SK-N-SH (cell line): Measurements from ENCODE around the gene MED15. TPM values are rescaled to one million over a fixed set of nuclear protein-coding genes. Genes with fewer than 3 reads are reported as not detected.

ENCODE experiments used
- CTCF ChIA-PET: fragments of 300-600, 350-600 bp; formaldehyde crosslinking; extraction: SDS; loops from one replicate; lab custom pipeline; 2021; lab: Yijun Ruan, JAX
- POLR2A ChIA-PET: fragments of 350-600 bp; sonication (Branson Sonifier 250); formaldehyde crosslinking; extraction: SDS; loops from one replicate; lab custom pipeline; 2020; ENCODE audit warnings: antibody characterized with exemption, inconsistent platforms; lab: Yijun Ruan, JAX
- DNase-seq: peaks from one replicate; pipeline ENCODE4 v3.0.0; 2012
- H2AFZ ChIP-seq: fragments of 200-600 bp; sonication (generic); 2 replicates; pipeline ENCODE4 v1.8.1; 2016; ENCODE audit warnings: antibody characterized with exemption, mild to moderate bottlenecking, low read depth
- H3F3A ChIP-seq: fragments of 200-600 bp; sonication (generic); replicated peaks from 2 replicates; pipeline ENCODE3; 2016; ENCODE audit warnings: antibody characterized with exemption, mild to moderate bottlenecking; ENCODE audit not compliant: insufficient read depth
- H3K27ac ChIP-seq, 2 experiments: fragments of 200-500 bp in 1 of 2; fragments of 200-600 bp in 1 of 2; sonication (Bioruptor generic) in 1 of 2; sonication (generic), shearing (Covaris generic) in 1 of 2; 2 replicates each; pipeline versions ENCODE4 v1.5.1 to v1.6.1; 2014 to 2016; ENCODE audit warnings: low read depth in 2 of 2, inconsistent platforms in 1 of 2, low read length in 1 of 2, mild to moderate bottlenecking in 1 of 2, mixed read lengths in 1 of 2
- H3K27me3 ChIP-seq: fragments of 200-600 bp; sonication (generic), shearing (Covaris generic); 2 replicates; pipeline ENCODE4 v1.6.1; 2016; ENCODE audit warnings: mixed run types; ENCODE audit not compliant: insufficient read depth
- H3K36me3 ChIP-seq, 2 experiments: fragments of 200-500 bp in 1 of 2; fragments of 200-600 bp in 1 of 2; sonication (Bioruptor generic) in 1 of 2; sonication (generic) in 1 of 2; replicated peaks in 1 of 2; 2 replicates each; pipeline versions ENCODE3 to v1.5.1; 2014 to 2016; ENCODE audit warnings: low read length in 1 of 2, mild to moderate bottlenecking in 1 of 2; ENCODE audit not compliant: insufficient read depth in 2 of 2, control insufficient read depth in 1 of 2
- H3K4me1 ChIP-seq, 2 experiments: fragments of 200-500 bp in 1 of 2; fragments of 200-600 bp in 1 of 2; sonication (Bioruptor generic) in 1 of 2; sonication (generic), shearing (Covaris generic) in 1 of 2; 2 replicates each; pipeline versions ENCODE4 v1.5.1 to v1.6.1; 2014 to 2016; ENCODE audit warnings: low read depth in 1 of 2, low read length in 1 of 2, mixed run types in 1 of 2; ENCODE audit not compliant: insufficient read depth in 2 of 2, control insufficient read depth in 1 of 2
- H3K4me2 ChIP-seq: fragments of 200-600 bp; sonication (generic), shearing (Covaris generic); 2 replicates; pipeline ENCODE4 v1.6.1; 2017; ENCODE audit warnings: mixed run types
- H3K4me3 ChIP-seq, 2 experiments: fragments of 200-500 bp in 1 of 2; fragments of 200-600 bp in 1 of 2; sonication (Bioruptor generic) in 1 of 2; sonication (generic), shearing (Covaris generic) in 1 of 2; 2 replicates each; pipeline versions ENCODE4 v1.5.1 to v1.8.1; 2014 to 2016; ENCODE audit warnings: low read depth in 2 of 2, inconsistent platforms in 1 of 2, low read length in 1 of 2, mild to moderate bottlenecking in 1 of 2, mixed read lengths in 1 of 2, moderate library complexity in 1 of 2
- H3K79me2 ChIP-seq: fragments of 200-600 bp; sonication (generic); 2 replicates; pipeline ENCODE4 v1.8.1; 2017; ENCODE audit warnings: mild to moderate bottlenecking; ENCODE audit not compliant: insufficient read depth
- H3K9ac ChIP-seq: fragments of 200-600 bp; sonication (generic); 2 replicates; pipeline ENCODE4 v1.6.1; 2017; ENCODE audit warnings: mixed run types
- H3K9me2 ChIP-seq: fragments of 200-600 bp; sonication (generic); 2 replicates; pipeline ENCODE4 v1.6.1; 2017; ENCODE audit warnings: mixed run types
- H3K9me3 ChIP-seq: fragments of 200-600 bp; sonication (generic); 2 replicates; pipeline ENCODE4 v1.6.1; 2017; ENCODE audit warnings: mixed run types, mild to moderate bottlenecking, moderate library complexity
- H4K20me1 ChIP-seq: fragments of 200-600 bp; sonication (generic); 2 replicates; pipeline ENCODE4 v1.6.1; 2017; ENCODE audit warnings: mild to moderate bottlenecking, mixed run types; ENCODE audit not compliant: insufficient read depth
- CHD2 ChIP-seq: fragments of 150-350 bp; IDR thresholded peaks from 2 replicates; pipeline ENCODE4 v1.6.1; 2018; ENCODE audit warnings: low read length; ENCODE audit not compliant: partially characterized antibody
- ELF1 ChIP-seq: IDR thresholded peaks from 2 replicates; pipeline ENCODE4 v1.4.0; 2012
- EP300 ChIP-seq, 2 experiments: IDR thresholded peaks; 2 replicates each; pipeline versions ENCODE4 v1.4.0 to v1.6.1; 2012; ENCODE audit warnings: borderline replicate concordance in 1 of 2, low read depth in 1 of 2, low read length in 1 of 2
- EZH2phosphoT487 ChIP-seq: fragments of 200-600 bp; sonication (generic); IDR thresholded peaks from 2 replicates; pipeline ENCODE4 v1.6.1; 2017; ENCODE audit warnings: low read depth, mixed run types, mild to moderate bottlenecking, antibody characterized with exemption, moderate library complexity, borderline replicate concordance
- FOXJ3 ChIP-seq: sonication (generic); formaldehyde crosslinking; IDR thresholded peaks from 2 replicates; pipeline ENCODE4 v1.5.1; 2020; ENCODE audit warnings: mild to moderate bottlenecking, missing genetic modification reagents
- FOXM1 ChIP-seq: IDR thresholded peaks from 2 replicates; pipeline ENCODE4 v1.4.0; 2012; ENCODE audit warnings: low read depth, mild to moderate bottlenecking
- GABPA ChIP-seq: IDR thresholded peaks from 2 replicates; pipeline ENCODE4 v1.4.0; 2012; ENCODE audit warnings: low read depth, mild to moderate bottlenecking
- GATA2 ChIP-seq: sonication (generic); formaldehyde crosslinking; IDR thresholded peaks from 2 replicates; pipeline ENCODE4 v1.5.0; 2020; ENCODE audit warnings: mild to moderate bottlenecking, missing genetic modification reagents
- JUND ChIP-seq: IDR thresholded peaks from 2 replicates; pipeline ENCODE4 v1.4.0; 2012
- MEF2A ChIP-seq: IDR thresholded peaks from 2 replicates; pipeline ENCODE4 v1.4.0; 2012; ENCODE audit warnings: low read depth, borderline replicate concordance
- MXI1 ChIP-seq: IDR thresholded peaks from 2 replicates; pipeline ENCODE4 v1.6.1; 2012; ENCODE audit warnings: mild to moderate bottlenecking, low read depth, low read length, improper control_type of control experiment
- NFIC ChIP-seq: IDR thresholded peaks from 2 replicates; pipeline ENCODE4 v1.4.0; 2012; ENCODE audit warnings: borderline replicate concordance
- NRF1 ChIP-seq: IDR thresholded peaks from 2 replicates; pipeline ENCODE4 v1.6.1; 2012; ENCODE audit warnings: low read depth, mild to moderate bottlenecking, low read length
- POLR2AphosphoS5 ChIP-seq: IDR thresholded peaks from 2 replicates; pipeline ENCODE4 v1.6.1; 2012; ENCODE audit warnings: low read depth, low read length
- RCOR1 ChIP-seq: fragments of 150-350 bp; IDR thresholded peaks from 2 replicates; pipeline ENCODE4 v1.6.1; 2017; ENCODE audit warnings: antibody characterized with exemption, low read length
- RFX5 ChIP-seq: IDR thresholded peaks from 2 replicates; pipeline ENCODE4 v1.6.1; 2012; ENCODE audit warnings: mild to moderate bottlenecking, improper control_type of control experiment, low read length
- RXRA ChIP-seq: IDR thresholded peaks from 2 replicates; pipeline ENCODE4 v1.4.0; 2012; ENCODE audit warnings: low read depth, mild to moderate bottlenecking, borderline replicate concordance
- SIN3A ChIP-seq: IDR thresholded peaks from 2 replicates; pipeline ENCODE4 v1.6.1; 2012; ENCODE audit warnings: low read depth, mild to moderate bottlenecking, low read length, moderate library complexity, borderline replicate concordance
- SMC3 ChIP-seq: IDR thresholded peaks from 2 replicates; pipeline ENCODE4 v1.6.1; 2012; ENCODE audit warnings: low read depth, low read length, improper control_type of control experiment
- TAF1 ChIP-seq: IDR thresholded peaks from 2 replicates; pipeline ENCODE4 v1.6.1; 2012; ENCODE audit warnings: low read depth, mild to moderate bottlenecking, low read length, moderate library complexity, borderline replicate concordance
- WGBS: methylation state at CpG from one replicate; pipeline ENCODE4 v1.1.6; 2017; ENCODE audit warnings: low lambda C conversion rate; 5-methylcytosine and 5-hydroxymethylcytosine counted together
- polyA plus RNA-seq, 3 experiments: library from polyadenylated mRNA; depleted of rRNA; stranded (reverse); fragments of >200 nt; gene quantifications; 2 replicates each; pipeline ENCODE4 v1.2.3, GENCODE V29; 2012
- TF ChIP-seq, protein P1 (sequence below): fragments of 150-350 bp; IDR thresholded peaks from 2 replicates; pipeline ENCODE4 v1.6.1; 2016; ENCODE audit warnings: mild to moderate bottlenecking, low read depth, low read length
- TF ChIP-seq, protein P2 (sequence below): fragments of 200-600 bp; sonication (generic); IDR thresholded peaks from 2 replicates; pipeline ENCODE4 v1.6.1; 2017; ENCODE audit warnings: antibody characterized with exemption, mild to moderate bottlenecking, moderate library complexity
- TF ChIP-seq, protein P3 (sequence below): IDR thresholded peaks from 2 replicates; pipeline ENCODE4 v1.4.0; 2012; ENCODE audit warnings: low read depth, borderline replicate concordance
- TF ChIP-seq, protein P4 (sequence below): IDR thresholded peaks from 2 replicates; pipeline ENCODE4 v1.4.0; 2012; ENCODE audit warnings: low read depth
- TF ChIP-seq, protein P5 (sequence below): IDR thresholded peaks from 2 replicates; pipeline ENCODE4 v1.4.0; 2012; ENCODE audit warnings: low read depth, borderline replicate concordance
- TF ChIP-seq, protein P6 (sequence below): IDR thresholded peaks from 2 replicates; pipeline ENCODE4; 2012

The MED15 gene
- polyA plus RNA-seq, 1 of the 3 experiments (the other 2 are of a cell fraction) = 45.1 TPM

DNA sequence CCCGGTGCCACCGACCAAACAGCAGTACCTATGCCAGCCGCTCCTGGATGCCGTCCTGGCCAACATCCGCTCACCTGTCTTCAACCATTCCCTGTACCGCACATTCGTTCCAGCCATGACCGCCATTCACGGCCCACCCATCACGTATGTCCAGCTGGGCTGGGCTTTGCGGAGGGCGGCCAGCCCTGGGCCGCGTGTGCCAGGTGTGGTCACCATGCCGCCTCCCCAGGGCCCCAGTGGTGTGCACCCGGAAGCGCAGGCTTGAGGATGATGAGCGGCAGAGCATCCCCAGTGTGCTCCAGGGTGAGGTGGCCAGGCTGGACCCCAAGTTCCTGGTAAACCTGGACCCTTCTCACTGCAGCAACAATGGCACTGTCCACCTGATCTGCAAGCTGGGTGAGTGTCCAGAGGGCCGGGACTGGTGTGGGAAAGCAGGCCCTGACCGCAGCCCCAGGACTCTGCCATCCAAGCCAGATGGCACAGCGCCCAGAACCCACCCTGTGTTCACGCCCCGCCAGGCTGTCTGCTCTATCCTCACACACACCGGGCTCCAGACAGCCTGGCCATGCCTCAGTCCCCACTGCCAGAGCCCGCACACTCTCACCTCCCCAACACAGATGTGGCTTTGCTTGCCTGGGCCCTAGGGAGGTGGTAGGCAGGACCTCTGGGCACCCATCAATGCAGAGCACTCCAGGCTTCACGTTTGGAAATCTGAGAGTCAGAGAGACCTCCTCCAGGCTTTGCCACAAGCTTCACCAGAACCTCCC lies 77.6 kb downstream of the MED15 start:
- H3K4me2 ChIP-seq = no peak overlapping the region
- H3K4me1 ChIP-seq = peaks cover 0 to 63% of the 10 kb centered on the region in 2 experiments; a peak in 1 of 4 replicates
- ChIA-PET CTCF (interaction anchor here (0.8 to 16.6 kb wide), 2 partner anchors 17 to 19 kb away, joined by 3 to 180 read pairs; no protein-coding TSS in a partner anchor), POLR2A (no interaction called here)
- H3K27ac ChIP-seq = peak overlapping the region in 1 of 2 experiments; percentile 93; a peak in 2 of 4 replicates
- no peak overlapping the region for H3K4me3 ChIP-seq
- WGBS = 86% methylated on average over 20 of the region's 26 CpGs
- no peak overlapping the region for H3K9ac ChIP-seq
- peaks cover 27% of the 10 kb centered on the region for H4K20me1 ChIP-seq
- no peaks in the 10 kb centered on the region for H3K27me3 ChIP-seq
- peaks cover 4 to 69% of the 10 kb centered on the region in 2 experiments for H3K36me3 ChIP-seq
- H3K79me2 ChIP-seq = peaks cover 1% of the 10 kb centered on the region; the same call in 1 of the 2 replicates
- peak; percentile 88 for DNase-seq
- peaks cover 7% of the 10 kb centered on the region for H3F3A ChIP-seq
- H2AFZ ChIP-seq = no peak overlapping the region
- H3K9me2 ChIP-seq = no peaks in the 10 kb centered on the region
- no peaks in the 10 kb centered on the region for H3K9me3 ChIP-seq
- TF ChIP-seq NFIC (no peak), CHD2 (peak; percentile 43), JUND (no peak), SMC3 (peak; percentile 8; the same call in 1 of the 2 replicates), GABPA (no peak), MEF2A (no peak), GATA2 (no peak), TAF1 (no peak), EP300 (IDR thresholded peaks at IDR 0.05; ENCODE audit: borderline replicate concordance in 1 of 2, low read depth in 1 of 2, low read length in 1 of 2) (0 out of 4 replicates have a peak, but pooled peaks of 1 of the 2 experiments have one; percentile 37), POLR2AphosphoS5 (no peak), NRF1 (no peak), FOXM1 (no peak), MXI1 (peak; percentile 84; the same call in 1 of the 2 replicates), RFX5 (no peak), RCOR1 (no peak), FOXJ3 (CRISPR knock-in tag) (no peak), RXRA (no peak), ELF1 (no peak), EZH2phosphoT487 (no peak), SIN3A (no peak)
- TF ChIP-seq, protein P1, sequence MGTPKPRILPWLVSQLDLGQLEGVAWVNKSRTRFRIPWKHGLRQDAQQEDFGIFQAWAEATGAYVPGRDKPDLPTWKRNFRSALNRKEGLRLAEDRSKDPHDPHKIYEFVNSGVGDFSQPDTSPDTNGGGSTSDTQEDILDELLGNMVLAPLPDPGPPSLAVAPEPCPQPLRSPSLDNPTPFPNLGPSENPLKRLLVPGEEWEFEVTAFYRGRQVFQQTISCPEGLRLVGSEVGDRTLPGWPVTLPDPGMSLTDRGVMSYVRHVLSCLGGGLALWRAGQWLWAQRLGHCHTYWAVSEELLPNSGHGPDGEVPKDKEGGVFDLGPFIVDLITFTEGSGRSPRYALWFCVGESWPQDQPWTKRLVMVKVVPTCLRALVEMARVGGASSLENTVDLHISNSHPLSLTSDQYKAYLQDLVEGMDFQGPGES = no peak
- TF ChIP-seq, protein P2, sequence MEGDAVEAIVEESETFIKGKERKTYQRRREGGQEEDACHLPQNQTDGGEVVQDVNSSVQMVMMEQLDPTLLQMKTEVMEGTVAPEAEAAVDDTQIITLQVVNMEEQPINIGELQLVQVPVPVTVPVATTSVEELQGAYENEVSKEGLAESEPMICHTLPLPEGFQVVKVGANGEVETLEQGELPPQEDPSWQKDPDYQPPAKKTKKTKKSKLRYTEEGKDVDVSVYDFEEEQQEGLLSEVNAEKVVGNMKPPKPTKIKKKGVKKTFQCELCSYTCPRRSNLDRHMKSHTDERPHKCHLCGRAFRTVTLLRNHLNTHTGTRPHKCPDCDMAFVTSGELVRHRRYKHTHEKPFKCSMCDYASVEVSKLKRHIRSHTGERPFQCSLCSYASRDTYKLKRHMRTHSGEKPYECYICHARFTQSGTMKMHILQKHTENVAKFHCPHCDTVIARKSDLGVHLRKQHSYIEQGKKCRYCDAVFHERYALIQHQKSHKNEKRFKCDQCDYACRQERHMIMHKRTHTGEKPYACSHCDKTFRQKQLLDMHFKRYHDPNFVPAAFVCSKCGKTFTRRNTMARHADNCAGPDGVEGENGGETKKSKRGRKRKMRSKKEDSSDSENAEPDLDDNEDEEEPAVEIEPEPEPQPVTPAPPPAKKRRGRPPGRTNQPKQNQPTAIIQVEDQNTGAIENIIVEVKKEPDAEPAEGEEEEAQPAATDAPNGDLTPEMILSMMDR = no peak
- TF ChIP-seq, protein P3, sequence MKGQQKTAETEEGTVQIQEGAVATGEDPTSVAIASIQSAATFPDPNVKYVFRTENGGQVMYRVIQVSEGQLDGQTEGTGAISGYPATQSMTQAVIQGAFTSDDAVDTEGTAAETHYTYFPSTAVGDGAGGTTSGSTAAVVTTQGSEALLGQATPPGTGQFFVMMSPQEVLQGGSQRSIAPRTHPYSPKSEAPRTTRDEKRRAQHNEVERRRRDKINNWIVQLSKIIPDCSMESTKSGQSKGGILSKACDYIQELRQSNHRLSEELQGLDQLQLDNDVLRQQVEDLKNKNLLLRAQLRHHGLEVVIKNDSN = no peak
- TF ChIP-seq, protein P4, sequence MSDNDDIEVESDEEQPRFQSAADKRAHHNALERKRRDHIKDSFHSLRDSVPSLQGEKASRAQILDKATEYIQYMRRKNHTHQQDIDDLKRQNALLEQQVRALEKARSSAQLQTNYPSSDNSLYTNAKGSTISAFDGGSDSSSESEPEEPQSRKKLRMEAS = no peak
- TF ChIP-seq, protein P5, sequence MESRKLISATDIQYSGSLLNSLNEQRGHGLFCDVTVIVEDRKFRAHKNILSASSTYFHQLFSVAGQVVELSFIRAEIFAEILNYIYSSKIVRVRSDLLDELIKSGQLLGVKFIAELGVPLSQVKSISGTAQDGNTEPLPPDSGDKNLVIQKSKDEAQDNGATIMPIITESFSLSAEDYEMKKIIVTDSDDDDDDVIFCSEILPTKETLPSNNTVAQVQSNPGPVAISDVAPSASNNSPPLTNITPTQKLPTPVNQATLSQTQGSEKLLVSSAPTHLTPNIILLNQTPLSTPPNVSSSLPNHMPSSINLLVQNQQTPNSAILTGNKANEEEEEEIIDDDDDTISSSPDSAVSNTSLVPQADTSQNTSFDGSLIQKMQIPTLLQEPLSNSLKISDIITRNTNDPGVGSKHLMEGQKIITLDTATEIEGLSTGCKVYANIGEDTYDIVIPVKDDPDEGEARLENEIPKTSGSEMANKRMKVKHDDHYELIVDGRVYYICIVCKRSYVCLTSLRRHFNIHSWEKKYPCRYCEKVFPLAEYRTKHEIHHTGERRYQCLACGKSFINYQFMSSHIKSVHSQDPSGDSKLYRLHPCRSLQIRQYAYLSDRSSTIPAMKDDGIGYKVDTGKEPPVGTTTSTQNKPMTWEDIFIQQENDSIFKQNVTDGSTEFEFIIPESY = no peak
- TF ChIP-seq, protein P6, sequence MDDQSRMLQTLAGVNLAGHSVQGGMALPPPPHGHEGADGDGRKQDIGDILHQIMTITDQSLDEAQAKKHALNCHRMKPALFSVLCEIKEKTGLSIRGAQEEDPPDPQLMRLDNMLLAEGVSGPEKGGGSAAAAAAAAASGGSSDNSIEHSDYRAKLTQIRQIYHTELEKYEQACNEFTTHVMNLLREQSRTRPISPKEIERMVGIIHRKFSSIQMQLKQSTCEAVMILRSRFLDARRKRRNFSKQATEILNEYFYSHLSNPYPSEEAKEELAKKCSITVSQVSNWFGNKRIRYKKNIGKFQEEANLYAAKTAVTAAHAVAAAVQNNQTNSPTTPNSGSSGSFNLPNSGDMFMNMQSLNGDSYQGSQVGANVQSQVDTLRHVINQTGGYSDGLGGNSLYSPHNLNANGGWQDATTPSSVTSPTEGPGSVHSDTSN = no peak
